Daoy (cell line): ENCODE data around the gene PINK1. TPM values are rescaled to one million over a fixed set of nuclear protein-coding genes. Genes with fewer than 3 reads are reported as not detected.
"Not testable (repeated sequence)": the region's sequence is repeated elsewhere in the genome, so short reads cannot be mapped to it uniquely, and the experiment has no call there.

Experiments used
- DNase-seq: peaks from one replicate; pipeline ENCODE4 v3.0.0-alpha.2; 2015; ENCODE audit warnings: low read depth
- total RNA-seq: library from RNA; depleted of rRNA; stranded (reverse); fragments of >200 nt; shearing (Covaris generic); gene quantifications from 2 replicates; pipeline ENCODE4 v1.2.3, GENCODE V29; 2014; rRNA removed

The PINK1 gene
- total RNA-seq = 76.0 and 78.5 TPM in 2 replicates

- peak; percentile 81 for DNase-seq
Measured at GRCh38 chr1:20633190-20634064, at the start of gene PINK1. Gene PINK1 (plus strand): TSS chr1:20633458. CDS start chr1:20633549, 91 bp downstream.

GRCh38 chr1:20584890-20585289 lies 48.4 kb upstream of the PINK1 start:
- peak; percentile 66 for DNase-seq

GRCh38 chr1:20586953-20587660 lies 46.2 kb upstream of the PINK1 start:
- DNase-seq = no peak

- DNase-seq = peak; percentile 63
Measured at GRCh38 chr1:20587661-20588053, 45.6 kb upstream of the PINK1 start.

- DNase-seq = no peak
Measured at GRCh38 chr1:20588634-20589225, 44.5 kb upstream of the PINK1 start, which contains the start of gene CDA. Gene CDA (plus strand): TSS chr1:20589097. CDS start chr1:20589130, 33 bp downstream.

- DNase-seq = peak; percentile 49
Measured at GRCh38 chr1:20589331-20590278, 43.7 kb upstream of the PINK1 start.

GRCh38 chr1:20590306-20590777 lies 42.9 kb upstream of the PINK1 start:
- DNase-seq = no peak

GRCh38 chr1:20593756-20594155 lies 39.5 kb upstream of the PINK1 start:
- no peak for DNase-seq

GRCh38 chr1:20594746-20595145 lies 38.5 kb upstream of the PINK1 start:
- no peak for DNase-seq

- no peak for DNase-seq
Measured at GRCh38 chr1:20596106-20596505, 37.2 kb upstream of the PINK1 start.

GRCh38 chr1:20597650-20598049 lies 35.6 kb upstream of the PINK1 start:
- no peak for DNase-seq

- DNase-seq = peak; percentile 47
Measured at GRCh38 chr1:20600156-20600555, 33.1 kb upstream of the PINK1 start.

- peak; percentile 75 for DNase-seq
Measured at GRCh38 chr1:20601129-20601825, 32.0 kb upstream of the PINK1 start.

GRCh38 chr1:20602851-20603450 lies 30.3 kb upstream of the PINK1 start:
- DNase-seq = peak; percentile 68

GRCh38 chr1:20603504-20604464 lies 29.5 kb upstream of the PINK1 start:
- DNase-seq = peak; percentile 96

GRCh38 chr1:20604678-20605077 lies 28.6 kb upstream of the PINK1 start:
- DNase-seq = peak; percentile 55

- DNase-seq = not testable (repeated sequence)
Measured at GRCh38 chr1:20606801-20607570, 26.3 kb upstream of the PINK1 start.

- DNase-seq = no peak
Measured at GRCh38 chr1:20609541-20609940, 23.7 kb upstream of the PINK1 start.
